Immature natural killer cell (primary cell): ENCODE results near the gene CLDN7. TPM values are rescaled to one million over a fixed set of nuclear protein-coding genes. Genes with fewer than 3 reads are reported as not detected.

Experiments
- DNase-seq, 3 donors: peaks; one replicate each; pipeline ENCODE4 v3.0.0; 2022; ENCODE audit warnings: mixed read lengths in 1 of 3
- H3K27ac Mint-ChIP-seq, 6 donors: one replicate each; pipeline ENCODE4 v1.8.0; 2020; ENCODE audit warnings: mixed read lengths in 6 of 6, mild to moderate bottlenecking in 5 of 6, inconsistent platforms in 4 of 6, moderate library complexity in 3 of 6
- H3K27me3 Mint-ChIP-seq, 3 donors: one replicate each; pipeline ENCODE4 v1.8.0; 2020 to 2021; ENCODE audit warnings: low read depth in 3 of 3, mild to moderate bottlenecking in 3 of 3, mixed read lengths in 3 of 3, moderate library complexity in 3 of 3, inconsistent platforms in 1 of 3
- H3K36me3 Mint-ChIP-seq, 3 donors: one replicate each; pipeline ENCODE4 v1.8.0; 2020; ENCODE audit warnings: mixed read lengths in 3 of 3, inconsistent platforms in 2 of 3, mild to moderate bottlenecking in 2 of 3
- H3K4me1 Mint-ChIP-seq, 2 donors: one replicate each; pipeline ENCODE4 v1.8.0; 2020; ENCODE audit warnings: inconsistent platforms in 2 of 2, mild to moderate bottlenecking in 2 of 2, mixed read lengths in 2 of 2, moderate library complexity in 1 of 2
- H3K4me3 Mint-ChIP-seq, 5 donors: one replicate each; pipeline ENCODE4 v1.8.0; 2020; ENCODE audit warnings: mild to moderate bottlenecking in 5 of 5, mixed read lengths in 5 of 5, inconsistent platforms in 3 of 5, moderate library complexity in 3 of 5
- H3K9me3 Mint-ChIP-seq, 6 donors: one replicate each; pipeline ENCODE4 v1.8.0; 2020; ENCODE audit warnings: mild to moderate bottlenecking in 6 of 6, mixed read lengths in 6 of 6, inconsistent platforms in 4 of 6, moderate library complexity in 3 of 6
- polyA plus RNA-seq, 3 donors: library from polyadenylated mRNA; unstranded; fragments of 300-500 nt; fragmentation: Illumina TruSeq; gene quantifications; one replicate each; pipeline ENCODE4 v1.2.3, GENCODE V29; 2021

Gene CLDN7
- polyA plus RNA-seq, 3 donors from 2014 or later = 2.5 to 8.7 (median 3.7) TPM

DNA sequence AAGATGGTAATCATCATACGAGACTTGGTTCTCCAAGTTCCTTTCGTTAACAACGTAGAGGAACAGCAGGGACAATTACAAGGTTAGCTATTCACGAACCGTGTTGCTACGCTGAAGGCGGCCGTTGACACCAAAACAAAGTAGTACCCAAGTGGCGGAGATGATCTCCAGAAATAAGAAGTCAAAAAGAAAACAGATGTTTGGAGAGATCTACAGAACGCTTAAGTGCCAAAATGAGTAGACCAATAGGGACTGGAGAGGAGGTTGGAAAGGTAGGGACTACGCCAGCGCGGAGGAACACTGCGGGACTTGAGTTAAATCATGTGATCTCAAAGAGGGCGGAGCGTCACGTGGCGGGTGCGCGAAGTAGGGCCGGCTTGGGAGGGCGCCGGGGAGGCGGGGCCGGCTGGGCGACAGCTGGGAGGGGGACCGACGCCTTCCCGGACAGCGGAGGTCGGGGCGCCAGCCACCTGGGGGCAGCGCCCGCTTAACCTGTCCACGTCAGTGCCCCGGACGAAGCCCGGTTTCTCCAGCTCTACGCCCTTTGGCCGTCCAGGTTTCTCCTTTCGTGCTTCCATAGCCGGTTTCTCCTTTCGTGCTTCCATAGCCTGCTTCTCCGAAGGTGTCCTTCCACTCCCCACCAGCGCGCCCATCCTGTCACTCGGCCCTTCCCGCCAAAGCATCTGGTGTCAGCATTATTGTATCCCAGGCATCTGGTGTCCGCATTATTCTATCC is 19.4 kb downstream of the CLDN7 start:
- H3K27me3 Mint-ChIP-seq = peaks cover 12 to 29% (median 23%) of the 10 kb centered on the region in 3 donors
- peaks cover 40 to 41% of the 10 kb centered on the region in 2 donors for H3K4me1 Mint-ChIP-seq
- peaks cover 8 to 28% (median 14%) of the 10 kb centered on the region in 3 donors for H3K36me3 Mint-ChIP-seq
- H3K4me3 Mint-ChIP-seq = peak overlapping the region; percentile 98 to 99 (median 98)
- peaks cover 0 to 2% (median 0%) of the 10 kb centered on the region in 6 donors for H3K9me3 Mint-ChIP-seq
- peak overlapping the region; percentile 96 to 100 (median 100) for H3K27ac Mint-ChIP-seq
- DNase-seq = peak; percentile 95 to 96 (median 96)

DNA sequence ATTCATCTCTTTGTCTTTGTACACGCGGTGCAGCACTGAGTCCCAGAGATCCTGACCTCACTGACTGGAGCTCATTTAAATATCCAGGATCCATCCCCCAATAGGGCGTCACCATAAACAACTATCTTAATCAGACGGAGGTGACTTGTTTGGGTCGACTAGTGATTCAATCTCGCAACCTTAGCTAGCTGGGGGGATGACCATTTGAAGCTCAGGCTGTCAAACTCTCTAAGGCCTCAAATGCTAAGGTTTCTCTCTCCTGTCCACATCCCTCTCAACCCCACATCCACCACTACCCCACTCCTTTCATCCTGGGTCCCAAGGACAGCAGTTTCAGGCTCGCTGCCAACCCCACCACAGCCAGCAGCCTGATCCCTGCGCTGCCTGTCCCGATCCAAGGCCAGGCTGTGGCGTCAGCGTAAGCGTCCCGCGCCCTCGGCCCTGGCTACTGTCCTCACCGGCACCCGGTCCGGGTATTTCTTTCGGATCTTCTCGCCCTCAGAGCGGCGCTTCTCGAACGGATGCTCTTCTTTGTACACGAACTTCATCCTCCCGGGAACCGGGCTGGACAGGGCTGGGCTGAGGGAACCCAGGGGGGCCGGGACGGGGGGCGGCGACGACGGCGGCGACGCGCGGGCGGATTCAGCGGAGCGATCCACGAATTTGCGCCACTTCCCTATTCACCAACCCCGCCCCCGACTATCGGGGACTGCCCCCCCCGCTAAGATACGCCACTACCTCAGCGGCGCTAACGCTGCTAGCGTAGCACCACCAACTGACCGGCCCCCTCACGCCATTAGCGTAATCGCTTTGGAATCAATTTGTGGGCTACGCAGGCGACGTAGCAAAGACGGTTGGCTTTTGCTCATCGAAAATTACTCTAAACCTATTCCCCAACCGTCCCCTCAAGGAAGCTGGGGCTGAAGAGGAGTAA is 20.2 kb downstream of the CLDN7 start, which contains the start of gene GABARAP:
TSS of gene GABARAP (minus strand) at position 667 of the 934 bp plus-strand sequence. CDS start at position 548, 119 bp downstream.
- peaks cover 43 to 47% of the 10 kb centered on the region in 2 donors for H3K4me1 Mint-ChIP-seq
- peak within 1 kb of the TSS; percentile 96 to 100 (median 100) for H3K27ac Mint-ChIP-seq
- peaks cover 0 to 2% (median 0%) of the 10 kb centered on the region in 6 donors for H3K9me3 Mint-ChIP-seq
- H3K27me3 Mint-ChIP-seq = peaks cover 12 to 29% (median 23%) of the 10 kb centered on the region in 3 donors
- DNase-seq = peak; percentile 92 to 94 (median 94)
- H3K4me3 Mint-ChIP-seq = peak within 1 kb of the TSS; percentile 98 to 99 (median 98)
- H3K36me3 Mint-ChIP-seq = peaks cover 8 to 30% (median 14%) of the 10 kb centered on the region in 3 donors

DNA sequence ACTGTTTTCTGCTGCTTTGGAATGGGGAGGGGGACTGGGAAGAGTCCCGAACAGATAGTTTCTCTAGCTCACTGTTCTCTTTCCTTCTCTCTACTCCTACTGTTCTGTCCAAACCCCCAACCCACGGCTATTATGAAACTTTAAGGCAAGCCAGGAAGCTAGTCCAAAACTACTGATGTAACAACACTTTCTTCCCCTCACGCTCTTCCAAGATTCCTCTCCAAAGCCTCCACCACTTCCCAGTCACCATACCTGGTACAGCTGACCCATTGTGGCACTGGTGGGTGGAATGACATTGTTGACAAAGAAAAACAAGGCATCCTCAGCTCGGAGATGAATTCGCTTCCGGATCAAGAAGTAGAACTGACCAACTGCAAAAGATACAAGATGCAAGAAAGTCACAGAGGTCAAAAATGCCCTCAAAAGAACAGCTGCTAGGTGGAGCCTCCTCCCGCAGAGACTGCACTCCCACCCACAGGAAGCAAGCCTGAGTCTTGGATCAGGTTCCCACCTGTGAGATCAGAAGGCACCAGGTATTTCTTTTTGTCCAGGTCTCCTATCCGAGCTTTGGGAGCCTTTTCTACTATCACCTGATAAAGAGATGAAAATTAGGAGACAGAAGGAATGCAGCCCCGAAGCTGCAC is 21.1 kb downstream of the CLDN7 start:
- H3K27ac Mint-ChIP-seq = peak overlapping the region; percentile 96 to 100 (median 100)
- H3K4me1 Mint-ChIP-seq = peaks cover 44 to 54% of the 10 kb centered on the region in 2 donors
- peaks cover 0 to 2% (median 0%) of the 10 kb centered on the region in 6 donors for H3K9me3 Mint-ChIP-seq
- peak overlapping the region; percentile 98 to 99 (median 98) for H3K4me3 Mint-ChIP-seq
- DNase-seq = no peak
- peaks cover 2 to 28% (median 8%) of the 10 kb centered on the region in 3 donors for H3K36me3 Mint-ChIP-seq
- H3K27me3 Mint-ChIP-seq = peaks cover 12 to 29% (median 25%) of the 10 kb centered on the region in 3 donors

- Mint-ChIP-seq H3K4me1 (peaks cover 51 to 63% of the 10 kb centered on the region in 2 donors), H3K36me3 (peaks cover 0 to 28% (median 3%) of the 10 kb centered on the region in 3 donors)
Observed at GRCh38 chr17:7240375-7240774, 21.9 kb downstream of the CLDN7 start.

GRCh38 chr17:7239091-7240027 is 22.9 kb downstream of the CLDN7 start, which contains the start of gene PHF23:
PHF23 (minus strand) TSS chr17:7239457; CDS start chr17:7239279, 178 bp downstream.
- peaks cover 16 to 32% (median 27%) of the 10 kb centered on the region in 3 donors for H3K27me3 Mint-ChIP-seq
- H3K9me3 Mint-ChIP-seq = peaks cover 0 to 2% (median 0%) of the 10 kb centered on the region in 6 donors
- H3K4me1 Mint-ChIP-seq = peaks cover 59 to 73% of the 10 kb centered on the region in 2 donors
- peak within 1 kb of the TSS; percentile 93 to 99 (median 98) for H3K4me3 Mint-ChIP-seq
- H3K36me3 Mint-ChIP-seq = peaks cover 0 to 27% (median 2%) of the 10 kb centered on the region in 3 donors
- peak; percentile 94 to 96 (median 95) for DNase-seq
- H3K27ac Mint-ChIP-seq = peak within 1 kb of the TSS; percentile 96 to 100 (median 100)

More at GRCh38 chr17:7240375-7240774, 21.9 kb downstream of the CLDN7 start:
- peak overlapping the region; percentile 96 to 100 (median 100) for H3K27ac Mint-ChIP-seq
- peak overlapping the region; percentile 98 to 99 (median 98) for H3K4me3 Mint-ChIP-seq
- H3K27me3 Mint-ChIP-seq = peaks cover 14 to 29% (median 25%) of the 10 kb centered on the region in 3 donors
- DNase-seq = no peak
- H3K9me3 Mint-ChIP-seq = peaks cover 0 to 2% (median 0%) of the 10 kb centered on the region in 6 donors

- peak overlapping the region; percentile 84 to 100 (median 98) for H3K27ac Mint-ChIP-seq
- peaks cover 64 to 78% of the 10 kb centered on the region in 2 donors for H3K4me1 Mint-ChIP-seq
- peaks cover 0 to 2% (median 0%) of the 10 kb centered on the region in 6 donors for H3K9me3 Mint-ChIP-seq
- H3K36me3 Mint-ChIP-seq = peaks cover 0 to 24% (median 0%) of the 10 kb centered on the region in 3 donors
- peak; percentile 33 to 39 (median 36) for DNase-seq
- peaks cover 17 to 38% (median 35%) of the 10 kb centered on the region in 3 donors for H3K27me3 Mint-ChIP-seq
- H3K4me3 Mint-ChIP-seq = peak overlapping the region; percentile 93 to 99 (median 98)
Observed at GRCh38 chr17:7238420-7239090, 23.7 kb downstream of the CLDN7 start.

DNA sequence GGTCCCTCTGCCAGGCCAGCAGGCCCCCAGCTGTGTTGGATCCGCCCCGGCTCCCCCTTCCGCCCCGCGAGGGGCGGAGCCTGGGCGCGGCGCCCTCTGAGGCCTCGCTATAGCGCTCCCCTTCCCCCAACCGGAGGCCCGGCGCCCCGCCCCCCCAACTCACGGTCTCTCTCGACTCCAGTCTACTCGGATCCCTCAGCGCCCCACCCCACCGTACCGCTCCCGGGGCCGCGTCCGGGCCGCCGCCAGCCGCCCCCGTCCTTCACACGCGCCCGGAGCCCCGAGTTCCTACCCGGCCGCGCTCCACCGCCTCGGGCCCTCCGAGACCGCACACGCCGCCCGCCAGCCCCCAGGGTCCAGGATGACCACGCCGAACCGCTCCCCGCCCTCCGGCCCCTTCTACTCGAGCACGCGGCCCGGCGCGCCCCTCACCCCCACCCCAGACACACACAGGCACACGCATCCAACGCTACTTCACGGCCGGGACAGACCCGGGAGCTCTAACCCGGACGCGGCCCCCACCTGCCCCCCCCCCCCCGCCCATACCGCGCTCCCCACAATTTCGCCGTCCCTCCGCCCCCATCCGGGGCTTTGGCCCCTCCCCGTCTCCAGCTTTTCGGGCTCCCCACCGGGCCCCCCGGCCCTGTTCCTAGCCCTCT is 24.4 kb downstream of the CLDN7 start:
- Mint-ChIP-seq H3K27ac (peak overlapping the region; percentile 51 to 100 (median 92)), H3K36me3 (peaks cover 0 to 24% (median 0%) of the 10 kb centered on the region in 3 donors), H3K9me3 (peaks cover 0 to 2% (median 0%) of the 10 kb centered on the region in 6 donors), H3K4me1 (peaks cover 65 to 79% of the 10 kb centered on the region in 2 donors), H3K27me3 (peaks cover 15 to 35% (median 32%) of the 10 kb centered on the region in 3 donors), H3K4me3 (peak overlapping the region; percentile 93 to 99 (median 98))
- DNase-seq = peak; percentile 62 to 67 (median 62)

GRCh38 chr17:7237266-7237760 is 25.0 kb downstream of the CLDN7 start:
- peaks cover 12 to 29% (median 26%) of the 10 kb centered on the region in 3 donors for H3K27me3 Mint-ChIP-seq
- peaks cover 0 to 21% (median 0%) of the 10 kb centered on the region in 3 donors for H3K36me3 Mint-ChIP-seq

DNA sequence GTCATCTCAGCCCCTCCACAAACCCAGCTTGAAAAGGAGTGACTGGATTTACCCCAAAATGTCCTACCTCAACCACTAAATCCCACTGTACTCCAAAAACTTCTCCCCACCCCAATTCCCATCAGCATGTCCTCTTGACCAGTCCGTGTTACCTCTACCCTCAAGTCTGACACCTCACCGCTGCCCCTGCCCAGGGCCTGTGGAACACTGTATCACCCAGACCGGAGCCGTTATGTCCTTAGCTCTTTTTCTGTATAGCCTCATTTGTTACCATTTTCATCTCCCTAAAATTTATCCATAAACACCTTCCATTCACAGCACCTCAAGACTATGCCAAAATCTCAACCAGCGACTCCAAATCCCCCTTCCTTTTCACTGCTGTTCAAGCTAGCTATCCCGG is 25.5 kb downstream of the CLDN7 start:
- no peak for DNase-seq
- no peaks in the 10 kb centered on the region for H3K9me3 Mint-ChIP-seq
- peaks cover 66 to 77% of the 10 kb centered on the region in 2 donors for H3K4me1 Mint-ChIP-seq
- H3K36me3 Mint-ChIP-seq = peaks cover 0 to 26% (median 4%) of the 10 kb centered on the region in 3 donors
- H3K4me3 Mint-ChIP-seq = peak overlapping the region; percentile 93 to 99 (median 98)
- H3K27me3 Mint-ChIP-seq = peaks cover 12 to 25% (median 23%) of the 10 kb centered on the region in 3 donors
- peak overlapping the region; percentile 51 to 96 (median 84) for H3K27ac Mint-ChIP-seq

More at GRCh38 chr17:7237266-7237760, 25.0 kb downstream of the CLDN7 start:
- peak overlapping the region; percentile 51 to 96 (median 84) for H3K27ac Mint-ChIP-seq
- H3K9me3 Mint-ChIP-seq = no peaks in the 10 kb centered on the region
- peaks cover 66 to 77% of the 10 kb centered on the region in 2 donors for H3K4me1 Mint-ChIP-seq
- peak overlapping the region; percentile 93 to 99 (median 98) for H3K4me3 Mint-ChIP-seq
- DNase-seq = no peak

GRCh38 chr17:7235693-7236665 is 26.3 kb downstream of the CLDN7 start:
- Mint-ChIP-seq H3K27ac (peak overlapping the region in 5 of 6 donors; percentile 49 to 93 (median 87)), H3K4me3 (peak overlapping the region; percentile 46 to 99 (median 98)), H3K27me3 (peaks cover 13 to 20% (median 20%) of the 10 kb centered on the region in 3 donors), H3K36me3 (peaks cover under 1 to 23% (median 4%) of the 10 kb centered on the region in 3 donors), H3K4me1 (peaks cover 59 to 70% of the 10 kb centered on the region in 2 donors), H3K9me3 (no peaks in the 10 kb centered on the region)
- no peak for DNase-seq
